Omental fat pad (tissue), 4 donors: ENCODE measurements around the gene MEN1. TPM values are rescaled to one million over a fixed set of nuclear protein-coding genes. Genes with fewer than 3 reads are reported as not detected.
A peak's percentile ranks its signal among the peaks of the same experiment; 100 is the strongest.

ENCODE experiments used
- ATAC-seq: fragments of 150-250 bp; one replicate; pipeline ENCODE4 v1.9.1; 2016; ENCODE audit warnings: mild to moderate bottlenecking, moderate library complexity; ENCODE audit not compliant: low FRiP score
- DNase-seq: peaks from one replicate; pipeline ENCODE4 v3.0.0-alpha.2; 2019; ENCODE audit warnings: low spot score
- CTCF ChIP-seq, 3 donors: fragments of 450-650 bp; IDR thresholded peaks; one replicate each; pipeline ENCODE4 v1.5.1; 2016 to 2017; ENCODE audit warnings: antibody characterized with exemption in 3 of 3, mild to moderate bottlenecking in 3 of 3, moderate library complexity in 2 of 3
- total RNA-seq, 4 donors: library from RNA; depleted of rRNA; stranded (reverse); fragments of >200 nt; gene quantifications; one replicate each; pipeline ENCODE4 v1.1.0, GENCODE V29; 2016

MEN1 gene
- total RNA-seq, 4 donors from 2014 or later: 7.3 to 20.2 (median 12.2) TPM

GRCh38 chr11:64845129-64845775 is 34.9 kb upstream of the MEN1 start:
- no peak for TF ChIP-seq CTCF (IDR thresholded peaks at IDR 0.05)
- ATAC-seq: no peak
- DNase-seq: no peak

DNA sequence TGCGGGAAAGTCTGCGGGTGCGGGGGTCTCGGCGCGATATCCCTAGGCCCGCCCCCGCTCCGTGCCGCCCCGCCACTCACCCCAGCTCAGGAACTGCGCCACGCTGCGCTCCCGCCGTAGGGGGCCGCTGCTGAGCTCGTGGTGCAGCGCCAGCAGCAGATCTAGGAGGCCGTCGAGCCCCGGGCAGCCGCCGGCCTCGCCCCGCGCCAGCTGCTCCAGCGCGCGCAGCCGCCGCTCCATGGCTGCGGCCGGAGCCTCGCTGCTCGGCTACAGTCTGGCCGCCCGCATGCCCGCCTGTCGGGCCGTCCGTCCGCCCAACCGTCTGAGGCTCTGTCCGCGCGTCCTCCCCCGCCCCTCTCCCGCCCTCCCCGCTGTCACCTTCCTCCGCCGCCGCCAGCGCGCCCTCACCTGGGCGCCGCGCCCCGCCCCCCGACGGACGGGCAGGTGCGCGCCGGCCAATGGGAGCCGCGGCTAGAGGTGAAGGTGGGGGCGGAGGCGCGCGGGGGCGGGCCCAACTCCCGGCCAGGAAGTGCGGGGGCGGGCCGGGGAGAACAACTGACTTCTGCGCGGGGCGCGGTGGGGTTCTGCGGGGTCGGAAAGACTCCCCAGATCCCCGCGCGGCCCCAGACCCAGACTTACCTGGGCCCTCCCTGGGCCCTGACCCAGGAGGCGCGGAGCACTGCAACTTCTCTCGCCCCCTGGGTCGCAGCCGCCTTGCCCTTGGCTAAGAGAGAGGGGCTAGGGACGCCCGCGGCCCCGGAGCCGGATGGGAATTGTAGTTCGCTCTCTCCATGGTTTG is 34.2 kb upstream of the MEN1 start, which contains the start of gene CDC42BPG:
CDC42BPG (minus strand) TSS at position 324 of the 799 bp plus-strand sequence; CDS start at position 240, 84 bp downstream.
- no peak for DNase-seq
- peak; percentile 37 for ATAC-seq

GRCh38 chr11:64843686-64844329 is 33.5 kb upstream of the MEN1 start:
- ATAC-seq (peak; percentile 3), DNase-seq (no peak)
- TF ChIP-seq CTCF (IDR thresholded peaks at IDR 0.05): no peak

More for the DNA sequence above, 34.2 kb upstream of the MEN1 start, which contains the start of gene CDC42BPG:
- TF ChIP-seq CTCF (IDR thresholded peaks at IDR 0.05): peak in 1 of 3 donors; percentile 42

DNA sequence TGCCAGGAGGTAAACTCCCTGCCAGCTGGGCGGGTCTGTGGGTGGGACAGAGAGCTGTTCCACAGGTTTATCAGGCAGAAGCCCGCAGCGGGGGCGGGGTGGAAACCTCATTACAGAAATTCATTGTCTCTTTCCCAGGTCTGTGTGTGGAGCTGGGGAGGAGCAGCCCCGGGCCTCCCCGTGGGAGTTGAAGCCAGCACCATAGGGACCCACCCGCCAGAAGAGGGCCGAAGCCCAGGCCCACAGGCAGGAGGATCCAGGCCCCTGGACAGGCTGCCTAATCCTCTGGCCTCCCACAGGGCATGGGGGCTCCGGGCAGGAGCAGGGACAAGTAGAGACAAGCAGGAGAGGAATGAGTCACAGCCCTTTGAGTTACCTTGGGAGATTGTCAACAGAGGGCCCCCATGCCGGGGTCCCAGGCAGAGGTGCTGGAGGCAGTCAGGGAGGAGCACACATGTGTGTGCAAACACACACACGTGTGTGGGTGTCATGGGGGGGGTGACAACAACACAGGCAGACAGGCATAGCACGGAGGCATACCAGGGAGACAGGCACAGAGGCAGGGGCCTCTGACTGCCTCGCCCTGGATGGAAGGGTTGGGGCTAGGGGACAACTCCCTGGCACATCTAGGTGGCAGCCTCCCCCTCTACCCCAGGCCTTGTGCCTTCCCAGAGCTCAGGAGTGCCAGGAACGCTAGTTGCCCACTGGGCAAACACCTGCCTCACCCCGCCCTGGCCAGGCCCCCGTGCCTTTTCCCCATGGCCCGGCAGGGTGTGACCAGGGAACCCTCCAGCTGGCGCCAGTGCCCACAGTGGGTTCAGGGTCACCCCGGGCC is 32.7 kb upstream of the MEN1 start:
- no peak for TF ChIP-seq CTCF (IDR thresholded peaks at IDR 0.05)
- ATAC-seq: no peak
- DNase-seq: no peak

GRCh38 chr11:64842366-64842759 is 32.0 kb upstream of the MEN1 start:
- no peak for TF ChIP-seq CTCF (IDR thresholded peaks at IDR 0.05)
- DNase-seq (no peak), ATAC-seq (no peak)

DNA sequence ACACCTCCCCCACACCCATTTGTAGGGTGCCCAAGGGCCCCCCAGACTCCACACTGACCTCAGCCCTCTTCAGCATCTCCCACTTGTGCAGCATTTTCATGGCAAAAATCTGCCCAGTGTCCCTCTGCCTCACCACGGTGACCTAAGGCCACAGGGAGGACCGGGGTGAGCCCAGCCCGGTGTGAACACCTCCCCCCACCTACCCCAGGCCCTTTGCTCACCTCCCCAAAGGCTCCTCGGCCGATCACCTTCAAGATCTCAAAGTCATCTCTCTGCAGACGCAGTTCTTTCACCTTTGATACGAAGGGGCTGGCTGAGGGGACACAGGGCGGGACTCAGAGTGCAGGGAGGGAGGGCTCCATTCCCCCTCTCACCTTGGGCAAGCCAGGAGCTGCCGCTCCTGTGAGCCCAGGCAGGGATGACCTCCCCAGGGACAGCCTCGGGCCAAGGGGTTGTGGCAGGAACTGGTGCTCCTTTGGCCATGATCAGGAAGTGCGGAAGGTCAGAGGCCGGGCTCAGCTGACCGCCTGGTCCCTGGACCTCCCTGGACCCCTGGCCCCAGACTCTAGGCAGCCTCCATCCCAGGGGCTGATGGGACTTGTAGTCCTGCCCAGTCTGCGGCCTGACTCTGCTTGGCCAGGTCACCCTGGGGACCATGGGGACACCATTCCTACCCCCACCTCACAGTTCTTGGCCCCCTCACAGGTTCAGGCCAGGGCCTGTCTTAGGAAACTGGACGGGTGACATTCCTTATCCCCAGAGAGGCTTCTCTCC is 31.4 kb upstream of the MEN1 start:
- ATAC-seq: no peak
- DNase-seq: no peak
- no peak for TF ChIP-seq CTCF (IDR thresholded peaks at IDR 0.05)
